Endodermal cell (in vitro differentiated cells): ENCODE measurements around the gene NCOR1. TPM values are rescaled to one million over a fixed set of nuclear protein-coding genes. Genes with fewer than 3 reads are reported as not detected.
"Not testable (repeated sequence)": the region's sequence is repeated elsewhere in the genome, so short reads cannot be mapped to it uniquely, and the experiment has no call there.

Source experiments
- DNase-seq: peaks from one replicate; pipeline ENCODE4 v3.0.0-alpha.2; 2017
- H3K27ac ChIP-seq: 2 replicates; pipeline ENCODE4 v1.5.1; 2013; ENCODE audit warnings: mild to moderate bottlenecking, low read depth, low read length, moderate library complexity
- H3K27me3 ChIP-seq: 2 replicates; pipeline ENCODE4 v1.6.1; 2013; ENCODE audit warnings: mild to moderate bottlenecking, low read length, moderate library complexity; ENCODE audit not compliant: insufficient read depth, control insufficient read depth, poor library complexity, severe bottlenecking
- H3K36me3 ChIP-seq: 2 replicates; pipeline ENCODE4 v1.7.0; 2013; ENCODE audit warnings: mild to moderate bottlenecking, low read length, moderate library complexity; ENCODE audit not compliant: control insufficient read depth, insufficient read depth
- H3K4me1 ChIP-seq: one replicate; pipeline ENCODE4 v1.7.0; 2013; ENCODE audit warnings: low read length; ENCODE audit not compliant: control insufficient read depth, insufficient read depth
- H3K4me3 ChIP-seq: 2 replicates; pipeline ENCODE4 v1.5.1; 2013; ENCODE audit warnings: mild to moderate bottlenecking, low read length, moderate library complexity
- H3K9ac ChIP-seq: 2 replicates; pipeline ENCODE4 v1.6.1; 2013; ENCODE audit warnings: mild to moderate bottlenecking, low read length, moderate library complexity; ENCODE audit not compliant: poor library complexity, severe bottlenecking; ENCODE audit errors: extremely low read depth
- H3K9me3 ChIP-seq: 2 replicates; pipeline ENCODE4 v1.6.1; 2013; ENCODE audit warnings: mild to moderate bottlenecking, low read length, moderate library complexity; ENCODE audit not compliant: control insufficient read depth
- H3K27ac Mint-ChIP-seq: 2 replicates; pipeline ENCODE4 v1.8.0; 2020; ENCODE audit warnings: mixed read lengths
- H3K27me3 Mint-ChIP-seq: 2 replicates; pipeline ENCODE4 v1.8.0; 2021; ENCODE audit warnings: mild to moderate bottlenecking, mixed read lengths; ENCODE audit not compliant: insufficient read depth
- H3K36me3 Mint-ChIP-seq: 2 replicates; pipeline ENCODE4 v1.8.0; 2020; ENCODE audit warnings: low read depth, mixed read lengths
- H3K4me1 Mint-ChIP-seq: 2 replicates; pipeline ENCODE4 v1.8.0; 2020; ENCODE audit warnings: mixed read lengths
- H3K4me3 Mint-ChIP-seq: 2 replicates; pipeline ENCODE4 v1.8.0; 2020; ENCODE audit warnings: mild to moderate bottlenecking, moderate library complexity, mixed read lengths
- H3K9me3 Mint-ChIP-seq: 2 replicates; pipeline ENCODE4 v1.8.0; 2020; ENCODE audit warnings: mild to moderate bottlenecking, mixed read lengths
- WGBS, 2 experiments: methylation state at CpG; one replicate each; pipeline versions ENCODE4 v1.1.5 to v1.1.7; 2013; ENCODE audit warnings: missing lambda C conversion rate in 2 of 2, mixed read lengths in 1 of 2; ENCODE audit not compliant: insufficient coverage in 1 of 2, insufficient read length in 1 of 2; 5-methylcytosine and 5-hydroxymethylcytosine counted together
- total RNA-seq, 2 donors: library from RNA; stranded (reverse); fragmentation: NEBNext Ultra II Directional in 1 of 2; extraction: Animal tissue kit (Norgen Biotek cat#: 25700) in 1 of 2; gene quantifications; 2 replicates in 1 of 2; 3 replicates in 1 of 2; pipeline ENCODE4 v1.2.1, GENCODE V29; 2021
- TF ChIP-seq, protein P1 (sequence below): fragments of 200-600 bp; sonication (generic); conservative IDR thresholded peaks from 2 replicates; pipeline ENCODE4 v1.5.0; 2021; ENCODE audit warnings: antibody characterized with exemption, mild to moderate bottlenecking

NCOR1 gene
- total RNA-seq, 2 donors from 2014 or later = 112 to 141 TPM

DNA sequence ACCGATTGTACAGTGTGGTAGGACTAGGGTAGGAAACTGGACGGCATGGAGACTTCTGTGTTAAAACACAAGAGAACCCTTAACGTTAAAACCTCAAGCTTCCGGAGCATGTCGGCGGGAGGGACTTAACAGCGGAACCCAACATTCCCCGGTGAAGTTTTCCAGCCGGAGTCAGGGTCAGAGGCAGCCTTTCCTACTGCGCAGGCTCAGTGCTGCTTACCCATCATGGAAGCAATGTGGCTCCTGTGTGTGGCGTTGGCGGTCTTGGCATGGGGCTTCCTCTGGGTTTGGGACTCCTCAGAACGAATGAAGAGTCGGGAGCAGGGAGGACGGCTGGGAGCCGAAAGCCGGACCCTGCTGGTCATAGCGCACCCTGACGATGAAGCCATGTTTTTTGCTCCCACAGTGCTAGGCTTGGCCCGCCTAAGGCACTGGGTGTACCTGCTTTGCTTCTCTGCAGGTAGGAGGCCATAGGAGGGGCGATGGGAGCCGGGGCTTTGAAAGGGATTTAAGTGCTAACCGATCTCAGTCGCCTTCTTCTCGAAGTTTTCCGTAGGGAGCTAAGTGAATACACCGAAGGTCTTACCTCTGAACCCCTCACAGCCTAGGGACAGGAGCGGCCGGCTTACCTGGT, 1.8 kb upstream of the NCOR1 start, which contains the start of gene PIGL:
Gene PIGL (plus strand): TSS at position 209 of the 634 bp plus-strand sequence. CDS start 17 bp downstream, at position 226.
- Histone ChIP-seq H3K9ac (peak within 1 kb of the TSS; percentile 92), H3K9me3 (no peaks in the 10 kb centered on the region), H3K36me3 (peaks cover 6% of the 10 kb centered on the region), H3K27me3 (no peaks in the 10 kb centered on the region), H3K4me3 (peak within 1 kb of the TSS; percentile 96), H3K27ac (peak within 1 kb of the TSS; percentile 93), H3K4me1 (no peaks in the 10 kb centered on the region)
- Mint-ChIP-seq H3K4me3 (peak within 1 kb of the TSS; percentile 97), H3K4me1 (peaks cover 15% of the 10 kb centered on the region), H3K27ac (peak within 1 kb of the TSS; percentile 98), H3K9me3 (no peaks in the 10 kb centered on the region), H3K27me3 (no peaks in the 10 kb centered on the region), H3K36me3 (peaks cover 4% of the 10 kb centered on the region)
- peak; percentile 99 for DNase-seq
- 0 to 1% methylated on average over 12 to 29 of the region's 29 CpGs for WGBS, 2 experiments
- TF ChIP-seq, protein P1, sequence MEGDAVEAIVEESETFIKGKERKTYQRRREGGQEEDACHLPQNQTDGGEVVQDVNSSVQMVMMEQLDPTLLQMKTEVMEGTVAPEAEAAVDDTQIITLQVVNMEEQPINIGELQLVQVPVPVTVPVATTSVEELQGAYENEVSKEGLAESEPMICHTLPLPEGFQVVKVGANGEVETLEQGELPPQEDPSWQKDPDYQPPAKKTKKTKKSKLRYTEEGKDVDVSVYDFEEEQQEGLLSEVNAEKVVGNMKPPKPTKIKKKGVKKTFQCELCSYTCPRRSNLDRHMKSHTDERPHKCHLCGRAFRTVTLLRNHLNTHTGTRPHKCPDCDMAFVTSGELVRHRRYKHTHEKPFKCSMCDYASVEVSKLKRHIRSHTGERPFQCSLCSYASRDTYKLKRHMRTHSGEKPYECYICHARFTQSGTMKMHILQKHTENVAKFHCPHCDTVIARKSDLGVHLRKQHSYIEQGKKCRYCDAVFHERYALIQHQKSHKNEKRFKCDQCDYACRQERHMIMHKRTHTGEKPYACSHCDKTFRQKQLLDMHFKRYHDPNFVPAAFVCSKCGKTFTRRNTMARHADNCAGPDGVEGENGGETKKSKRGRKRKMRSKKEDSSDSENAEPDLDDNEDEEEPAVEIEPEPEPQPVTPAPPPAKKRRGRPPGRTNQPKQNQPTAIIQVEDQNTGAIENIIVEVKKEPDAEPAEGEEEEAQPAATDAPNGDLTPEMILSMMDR = no peak

GRCh38 chr17:16216341-16217001, 1.1 kb upstream of the NCOR1 start:
- H3K9me3 ChIP-seq, DNase-seq, H3K4me1 ChIP-seq, H3K36me3 ChIP-seq, H3K36me3 Mint-ChIP-seq, H3K27me3 Mint-ChIP-seq, H3K9me3 Mint-ChIP-seq, H3K27me3 ChIP-seq: not testable (repeated sequence)
- H3K27ac Mint-ChIP-seq = peak overlapping the region; percentile 98
- H3K9ac ChIP-seq = peak overlapping the region; percentile 86
- H3K4me3 Mint-ChIP-seq = peak overlapping the region; percentile 97
- H3K27ac ChIP-seq = peak overlapping the region; percentile 93
- peak overlapping the region; percentile 96 for H3K4me3 ChIP-seq
- H3K4me1 Mint-ChIP-seq = peaks cover 15% of the 10 kb centered on the region
- WGBS, 2 experiments = 89 to 90% methylated on average over 20 to 30 of the region's 38 CpGs

DNA sequence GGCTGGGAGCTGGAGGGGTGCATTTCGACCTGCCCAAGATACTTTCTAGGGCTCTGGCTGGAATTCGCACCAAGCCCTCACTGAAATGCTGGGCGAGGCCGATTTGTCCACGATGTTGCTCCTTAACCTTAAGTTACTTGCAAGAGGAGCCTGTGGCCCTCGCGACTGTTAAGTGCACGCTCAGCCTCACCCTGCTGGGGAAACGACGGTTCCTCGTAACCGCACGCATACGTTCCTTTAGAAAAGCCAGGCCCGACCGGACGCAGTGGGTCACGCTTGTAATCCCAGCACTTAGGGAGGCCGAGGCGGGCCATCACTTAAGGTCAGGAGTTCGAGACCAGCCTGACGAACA, 607 bp upstream of the NCOR1 start:
- Histone ChIP-seq H3K4me3 (peak overlapping the region; percentile 92), H3K9ac (peak overlapping the region; percentile 92), H3K36me3 (peaks cover 4% of the 10 kb centered on the region), H3K9me3 (no peaks in the 10 kb centered on the region), H3K27me3 (no peaks in the 10 kb centered on the region), H3K4me1 (no peaks in the 10 kb centered on the region), H3K27ac (peak overlapping the region; percentile 93)
- TF ChIP-seq, protein P1 = no peak
- Mint-ChIP-seq H3K36me3 (peaks cover 2% of the 10 kb centered on the region), H3K9me3 (no peaks in the 10 kb centered on the region), H3K4me3 (peak overlapping the region; percentile 97), H3K27ac (peak overlapping the region; percentile 92), H3K27me3 (no peaks in the 10 kb centered on the region), H3K4me1 (peaks cover 15% of the 10 kb centered on the region)
- no peak for DNase-seq
- 58 to 64% methylated on average over 22 of the region's 22 CpGs for WGBS, 2 experiments
